GM19328 (cell line): ENCODE results near the gene UQCRFS1.

Experiments
- ATAC-seq: cut with Tn5 transposase; IDR thresholded peaks from one replicate; pipeline ENCODE4 v1.9.1; 2021; ENCODE audit warnings: mild to moderate bottlenecking, moderate library complexity; ENCODE audit not compliant: unreplicated experiment

Gene UQCRFS1

DNA sequence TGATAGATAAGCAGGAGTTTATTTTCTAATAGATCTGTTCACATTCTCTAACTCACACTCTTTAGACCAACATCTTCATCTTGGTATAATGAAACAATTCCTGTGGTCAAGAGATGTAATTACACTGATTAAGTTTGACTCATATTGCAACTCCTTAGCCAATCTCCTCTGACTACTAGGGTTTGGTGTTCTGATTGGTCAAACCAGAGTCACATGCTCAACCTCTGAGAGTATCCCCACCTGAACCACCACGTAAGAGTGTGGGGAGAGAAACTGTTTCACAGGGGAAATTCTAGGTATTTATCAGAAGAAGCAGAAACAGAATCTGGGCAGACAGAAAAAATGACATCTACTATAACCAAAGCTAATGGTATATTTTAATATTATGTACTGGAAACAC, 42.4 kb downstream of the UQCRFS1 start:
- ATAC-seq, result no peak

DNA sequence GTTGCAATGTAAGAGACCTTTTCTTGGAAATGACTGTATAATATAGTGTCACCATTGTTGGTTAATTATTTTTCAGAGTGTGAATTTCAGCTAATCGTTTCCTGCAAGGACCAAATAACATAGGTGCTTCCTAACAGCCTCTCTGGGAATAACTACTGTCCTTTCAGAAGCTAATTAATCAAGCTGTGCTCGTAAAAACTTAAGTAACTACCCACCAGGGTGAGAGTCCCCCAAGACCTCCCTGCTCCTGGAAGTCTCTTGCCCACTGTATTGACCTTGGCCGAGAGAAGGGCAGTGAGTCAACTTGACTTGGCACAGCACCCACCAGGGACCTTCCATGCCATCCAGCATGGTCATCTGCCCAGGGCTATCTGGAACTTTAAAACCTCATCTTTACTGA, 50.3 kb downstream of the UQCRFS1 start:
- no peak for ATAC-seq

DNA sequence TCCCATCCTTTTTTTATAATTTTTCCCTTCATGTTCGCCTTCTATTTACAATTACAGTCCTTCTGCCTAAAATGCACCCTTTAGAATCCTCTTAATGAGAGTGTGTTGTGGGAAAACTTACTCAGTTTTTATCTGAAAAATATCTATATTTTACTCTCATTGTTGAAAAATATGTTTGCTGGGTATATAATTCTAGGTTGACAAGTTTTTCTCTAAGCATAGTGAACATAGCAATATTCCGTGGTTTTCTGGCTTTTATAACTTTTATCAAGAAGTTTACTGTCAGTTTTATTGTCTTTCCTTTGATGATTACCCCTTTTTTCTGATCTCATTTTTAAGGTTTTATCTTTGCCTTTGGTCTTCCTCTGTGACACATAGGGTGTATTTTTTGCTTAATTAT, 57.3 kb downstream of the UQCRFS1 start:
- no peak for ATAC-seq
